ENCODE measurements around the gene HYCC1. TPM values are rescaled to one million over a fixed set of nuclear protein-coding genes. Genes with fewer than 3 reads are reported as not detected.

The HYCC1 gene
- total RNA-seq, 1 donor from 2014 or later: 20.3 TPM

DNA sequence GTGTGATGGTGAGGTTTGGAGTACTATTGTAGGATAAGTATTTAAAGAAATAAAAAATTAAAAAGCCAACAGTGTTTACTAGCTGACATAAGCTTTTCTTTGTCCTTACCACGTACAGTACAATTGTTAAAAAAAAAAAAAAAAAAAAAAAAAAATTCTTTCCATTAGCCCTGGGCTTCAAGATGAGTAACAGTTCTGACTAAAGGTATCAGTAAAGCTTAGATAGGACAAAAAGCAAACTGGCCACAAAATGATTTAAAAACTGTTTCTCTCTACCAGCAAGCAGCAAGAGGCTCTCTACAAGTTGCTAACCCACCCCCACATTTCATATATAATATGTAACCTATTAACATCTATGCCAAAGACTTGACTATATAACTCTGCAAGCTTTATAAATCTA, 17.5 kb downstream of the HYCC1 start:
- Mint-ChIP-seq H3K27me3 (ENCODE audit: low read depth) (no peaks in the 10 kb centered on the region), H3K4me1 (no peaks in the 10 kb centered on the region), H3K36me3 (no peaks in the 10 kb centered on the region), H3K9me3 (no peaks in the 10 kb centered on the region), H3K27ac (no peak overlapping the region), H3K4me3 (no peak overlapping the region)
- TF ChIP-seq, protein P1, sequence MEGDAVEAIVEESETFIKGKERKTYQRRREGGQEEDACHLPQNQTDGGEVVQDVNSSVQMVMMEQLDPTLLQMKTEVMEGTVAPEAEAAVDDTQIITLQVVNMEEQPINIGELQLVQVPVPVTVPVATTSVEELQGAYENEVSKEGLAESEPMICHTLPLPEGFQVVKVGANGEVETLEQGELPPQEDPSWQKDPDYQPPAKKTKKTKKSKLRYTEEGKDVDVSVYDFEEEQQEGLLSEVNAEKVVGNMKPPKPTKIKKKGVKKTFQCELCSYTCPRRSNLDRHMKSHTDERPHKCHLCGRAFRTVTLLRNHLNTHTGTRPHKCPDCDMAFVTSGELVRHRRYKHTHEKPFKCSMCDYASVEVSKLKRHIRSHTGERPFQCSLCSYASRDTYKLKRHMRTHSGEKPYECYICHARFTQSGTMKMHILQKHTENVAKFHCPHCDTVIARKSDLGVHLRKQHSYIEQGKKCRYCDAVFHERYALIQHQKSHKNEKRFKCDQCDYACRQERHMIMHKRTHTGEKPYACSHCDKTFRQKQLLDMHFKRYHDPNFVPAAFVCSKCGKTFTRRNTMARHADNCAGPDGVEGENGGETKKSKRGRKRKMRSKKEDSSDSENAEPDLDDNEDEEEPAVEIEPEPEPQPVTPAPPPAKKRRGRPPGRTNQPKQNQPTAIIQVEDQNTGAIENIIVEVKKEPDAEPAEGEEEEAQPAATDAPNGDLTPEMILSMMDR (IDR thresholded peaks at IDR 0.05; ENCODE audit: unreplicated experiment): no peak
- DNase-seq (ENCODE audit: low spot score in 2 of 2, unreplicated experiment in 2 of 2): no peak

DNA sequence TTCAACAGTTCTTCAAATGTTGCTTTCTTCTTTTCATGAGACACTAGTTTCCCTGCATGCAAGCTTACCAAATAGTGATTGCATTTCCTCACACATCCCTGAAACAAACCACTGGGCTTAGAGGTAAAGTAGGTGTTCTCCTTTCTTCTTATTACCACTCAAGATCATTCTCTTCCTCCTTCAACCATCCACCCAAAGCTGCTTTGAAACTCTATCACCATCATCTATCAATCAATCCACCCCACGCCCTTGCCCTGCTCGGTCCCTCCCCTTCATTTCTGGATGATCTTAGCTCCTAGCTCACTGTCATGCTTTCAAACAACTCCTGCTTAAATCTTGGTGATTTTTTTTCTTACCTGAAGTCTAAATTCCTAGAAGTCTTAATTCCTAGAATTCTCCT, 18.9 kb downstream of the HYCC1 start:
- Mint-ChIP-seq H3K36me3 (no peaks in the 10 kb centered on the region), H3K9me3 (no peaks in the 10 kb centered on the region), H3K4me1 (no peaks in the 10 kb centered on the region), H3K4me3 (no peak overlapping the region), H3K27me3 (ENCODE audit: low read depth) (no peaks in the 10 kb centered on the region), H3K27ac (no peak overlapping the region)
- DNase-seq (ENCODE audit: low spot score in 2 of 2, unreplicated experiment in 2 of 2): no peak
- TF ChIP-seq, protein P1 (IDR thresholded peaks at IDR 0.05; ENCODE audit: unreplicated experiment): no peak

DNA sequence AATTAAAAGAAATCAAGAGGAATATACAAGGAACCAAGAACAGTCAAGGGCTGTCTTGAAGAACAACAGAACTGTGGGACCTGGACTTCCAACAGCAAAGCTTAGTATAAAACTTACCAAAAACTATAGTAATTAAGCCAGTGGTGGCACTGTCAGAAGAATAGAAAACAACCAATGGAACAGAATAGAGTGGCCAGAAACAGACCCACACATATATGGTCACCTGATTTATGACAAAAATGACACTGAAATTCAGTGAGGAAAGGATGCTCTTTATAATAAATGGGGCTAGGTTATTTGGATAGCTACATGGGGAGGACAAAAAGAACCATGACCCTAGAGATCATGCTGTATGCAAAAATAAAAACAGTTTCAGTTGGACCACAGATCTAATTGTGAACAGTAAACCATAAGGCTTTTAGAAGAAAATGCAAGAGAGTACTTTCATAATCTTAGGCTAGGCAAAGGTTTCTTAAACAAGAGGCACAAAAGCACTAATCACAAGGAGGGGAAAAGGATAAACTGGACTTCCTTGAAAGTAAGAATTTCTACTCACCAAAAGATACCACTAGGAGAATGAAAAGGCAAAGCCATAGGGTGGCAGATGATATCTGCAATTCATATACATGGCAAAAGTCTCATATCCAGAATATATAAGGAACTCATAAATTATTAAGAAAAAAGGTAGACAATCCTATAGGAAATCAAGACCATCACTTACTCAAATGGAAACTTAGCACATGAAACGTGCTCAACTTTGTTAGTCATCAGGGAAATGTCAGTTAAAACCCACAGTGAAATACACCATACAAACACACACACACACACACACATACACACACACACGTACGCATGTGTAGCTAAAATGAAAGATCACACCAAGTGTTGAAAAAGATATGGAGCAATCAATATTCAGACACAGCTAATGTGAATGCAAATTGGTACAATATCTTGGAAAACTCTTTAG, 20.8 kb downstream of the HYCC1 start:
- DNase-seq (ENCODE audit: low spot score in 2 of 2, unreplicated experiment in 2 of 2): no peak
- Mint-ChIP-seq H3K9me3 (no peaks in the 10 kb centered on the region), H3K4me3 (no peak overlapping the region), H3K4me1 (no peaks in the 10 kb centered on the region), H3K36me3 (no peaks in the 10 kb centered on the region), H3K27me3 (ENCODE audit: low read depth) (no peaks in the 10 kb centered on the region), H3K27ac (no peak overlapping the region)
- TF ChIP-seq, protein P1 (IDR thresholded peaks at IDR 0.05; ENCODE audit: unreplicated experiment): no peak

DNA sequence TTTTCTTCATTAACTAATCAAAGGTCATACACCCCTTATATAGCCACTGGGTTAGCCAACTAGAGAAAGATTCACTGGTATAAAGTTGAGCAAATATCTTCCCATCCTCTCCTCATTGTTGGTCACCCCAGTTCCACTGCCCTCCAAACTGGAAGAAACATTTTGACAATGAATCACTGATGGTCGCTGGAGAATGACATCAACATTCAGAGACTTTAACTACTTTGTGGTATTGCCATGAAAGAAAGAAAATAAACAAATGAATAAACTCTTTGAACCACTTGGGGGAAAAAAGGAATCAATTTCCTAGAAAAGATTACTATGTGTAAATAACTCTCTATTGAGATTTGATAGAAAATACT, 23.4 kb downstream of the HYCC1 start:
- Mint-ChIP-seq H3K36me3 (peaks cover 1% of the 10 kb centered on the region), H3K27ac (no peak overlapping the region), H3K27me3 (ENCODE audit: low read depth) (no peaks in the 10 kb centered on the region), H3K9me3 (no peaks in the 10 kb centered on the region), H3K4me1 (no peaks in the 10 kb centered on the region), H3K4me3 (no peak overlapping the region)
- no peak for DNase-seq (ENCODE audit: low spot score in 2 of 2, unreplicated experiment in 2 of 2)
- TF ChIP-seq, protein P1 (IDR thresholded peaks at IDR 0.05; ENCODE audit: unreplicated experiment): no peak

DNA sequence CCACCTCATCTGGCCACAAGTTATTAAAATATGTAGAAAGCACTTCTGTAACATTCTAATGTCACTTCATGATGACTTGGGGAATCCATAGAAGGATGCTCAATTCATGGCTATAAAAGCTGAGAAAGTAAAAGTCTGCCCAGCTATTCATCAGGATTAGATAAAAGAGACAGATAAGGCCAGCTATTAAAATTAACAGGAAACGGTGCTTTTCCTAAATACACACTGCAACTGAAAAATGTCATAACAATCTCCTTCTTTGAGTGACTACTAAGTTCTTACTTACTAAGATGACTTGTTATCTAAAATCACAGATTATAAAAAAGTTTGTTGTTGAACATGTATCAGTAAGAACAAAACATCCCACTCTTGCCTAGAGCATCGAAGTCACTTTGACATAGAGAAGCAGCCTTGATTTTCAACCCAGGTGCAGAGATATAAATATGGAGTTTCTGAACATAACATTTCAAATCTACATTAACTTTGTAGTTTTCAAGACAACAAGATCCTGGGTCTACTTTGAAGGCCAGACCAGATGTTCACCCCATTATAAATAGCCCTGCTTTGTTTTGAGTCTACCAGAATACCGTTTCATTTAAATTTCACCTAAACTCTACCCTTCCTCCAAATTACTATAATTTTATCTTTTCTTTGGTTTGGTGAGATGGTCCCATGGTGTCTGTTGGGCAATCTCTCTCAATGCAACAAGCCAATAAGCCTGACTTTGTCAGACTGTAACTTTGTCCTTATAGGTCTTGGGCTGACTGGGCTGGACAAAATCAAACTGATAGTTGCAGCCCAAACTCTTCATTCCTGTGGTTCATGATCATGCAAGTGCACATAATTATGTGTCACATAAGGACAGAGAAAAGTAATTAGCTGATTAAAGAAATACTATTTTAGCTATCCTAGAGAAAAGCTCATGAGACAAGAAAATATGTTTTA, 24.0 kb downstream of the HYCC1 start:
- H3K4me3 Mint-ChIP-seq: no peak overlapping the region
- peaks cover 1% of the 10 kb centered on the region for H3K36me3 Mint-ChIP-seq
- DNase-seq (ENCODE audit: low spot score in 2 of 2, unreplicated experiment in 2 of 2): no peak
- H3K27me3 Mint-ChIP-seq (ENCODE audit: low read depth): no peaks in the 10 kb centered on the region
- H3K4me1 Mint-ChIP-seq: no peaks in the 10 kb centered on the region
- no peaks in the 10 kb centered on the region for H3K9me3 Mint-ChIP-seq
- TF ChIP-seq, protein P1 (IDR thresholded peaks at IDR 0.05; ENCODE audit: unreplicated experiment): no peak
- no peak overlapping the region for H3K27ac Mint-ChIP-seq
